Gastroesophageal sphincter (tissue), 3 donors: ENCODE results near the gene ZNF705A.

ENCODE experiments used
- CTCF ChIP-seq, 4 experiments: fragments of 200-600 bp in 2 of 4; fragments of 450-650 bp in 2 of 4; sonication (generic) in 1 of 4; IDR thresholded peaks; one replicate each; pipeline ENCODE4 v1.5.1; 2017 to 2019; ENCODE audit warnings: antibody characterized with exemption in 4 of 4, mild to moderate bottlenecking in 2 of 4, moderate library complexity in 2 of 4
- EP300 ChIP-seq: sonication (generic); formaldehyde crosslinking; IDR thresholded peaks from one replicate; pipeline ENCODE4 v1.6.1; 2017; ENCODE audit warnings: antibody characterized with exemption, mild to moderate bottlenecking
- POLR2A ChIP-seq, 2 donors: fragments of 450-650 bp; IDR thresholded peaks; one replicate each; pipeline ENCODE4 v1.6.1; 2017; ENCODE audit warnings: antibody characterized with exemption in 2 of 2, mild to moderate bottlenecking in 2 of 2, moderate library complexity in 1 of 2
- POLR2AphosphoS5 ChIP-seq: sonication (generic); formaldehyde crosslinking; IDR thresholded peaks from one replicate; pipeline ENCODE4 v1.6.1; 2017; ENCODE audit warnings: antibody characterized with exemption

GRCh38 chr12:8157484-8158198 lies 826 bp downstream of the ZNF705A start:
- TF ChIP-seq EP300 (no peak), CTCF (IDR thresholded peaks at IDR 0.05) (no peak), POLR2A (IDR thresholded peaks at IDR 0.05) (no peak), POLR2AphosphoS5 (no peak)
